DMS153 (cell line): ENCODE measurements around the gene PAQR9.

ENCODE experiments used
- DNase-seq: peaks from one replicate; lab custom pipeline; 2025; lab: John Stamatoyannopoulos, UW

Gene PAQR9

DNA sequence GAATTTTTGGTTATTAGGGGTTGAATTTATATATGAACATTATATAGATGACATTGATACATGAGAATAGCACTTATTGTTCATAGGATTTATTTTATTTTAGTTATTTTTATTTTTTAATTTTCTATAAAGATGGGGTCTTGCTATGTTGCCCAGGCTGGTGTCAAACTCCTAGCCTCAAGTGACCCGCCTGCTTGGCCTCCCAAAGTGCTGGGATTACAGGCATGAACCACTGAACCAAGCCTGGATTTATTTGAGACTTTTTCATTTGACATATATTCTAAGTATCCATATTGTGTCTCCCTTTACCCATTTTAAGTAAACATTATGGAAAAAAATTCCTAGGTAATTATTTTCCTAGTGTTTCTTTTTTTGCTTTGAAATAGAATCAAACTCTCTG is 12.5 kb downstream of the PAQR9 start:
- DNase-seq: no peak

DNA sequence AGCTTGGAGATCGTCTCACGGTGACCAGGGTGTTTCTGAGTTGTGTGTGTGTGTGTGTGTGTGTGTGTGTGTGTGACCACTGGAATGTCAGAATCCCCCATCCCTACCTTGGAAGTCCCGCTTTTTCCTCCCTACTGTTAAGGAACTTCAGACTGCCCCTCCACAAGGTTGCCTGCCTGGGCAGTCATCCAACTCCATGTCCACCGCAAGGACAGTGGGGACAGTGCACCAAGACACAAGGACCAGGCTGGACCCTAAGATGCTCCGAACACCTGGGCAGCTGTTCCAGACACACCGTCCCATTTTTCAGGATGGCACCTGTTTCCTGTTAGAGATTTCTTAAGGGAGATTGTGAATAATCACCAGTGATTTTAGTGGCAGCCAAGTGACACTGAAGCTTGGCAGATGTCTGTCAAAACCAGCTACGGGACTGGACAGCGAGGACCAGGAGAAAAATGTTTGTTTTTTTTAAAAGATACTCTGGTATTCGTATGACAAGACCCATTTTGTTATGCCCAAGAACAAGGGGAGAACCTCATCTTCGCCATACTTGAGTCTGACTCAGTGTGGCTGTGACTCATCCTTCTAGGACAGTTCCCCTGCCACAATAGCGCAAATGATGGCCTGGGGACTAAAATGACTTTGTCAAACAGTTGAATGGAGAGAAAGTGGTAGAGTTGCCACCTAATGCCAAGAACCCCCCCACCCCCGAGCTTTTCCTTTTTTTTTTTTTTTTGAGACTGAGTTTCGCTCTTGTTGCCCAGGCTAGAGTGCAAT is 15.5 kb downstream of the PAQR9 start:
- no peak for DNase-seq

DNA sequence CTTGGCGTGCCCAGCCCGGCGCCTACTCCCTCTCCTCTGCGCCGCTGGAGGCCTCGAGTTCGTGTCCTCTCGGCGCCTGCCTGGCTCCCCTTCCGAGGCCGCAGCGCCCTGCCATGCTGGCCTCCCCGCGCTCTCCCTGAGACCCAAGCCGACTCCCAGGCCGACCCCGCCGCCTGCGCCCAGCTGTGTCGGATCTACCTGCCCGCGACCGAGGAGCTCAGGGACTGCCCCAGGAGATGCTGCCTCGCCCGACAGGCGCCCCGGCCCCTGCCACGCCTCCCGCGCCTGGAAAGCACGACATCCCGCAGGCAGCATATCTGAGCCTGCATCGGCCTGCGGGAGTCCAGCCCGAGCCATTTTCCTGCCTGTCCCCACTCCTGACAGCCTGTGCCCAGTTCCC is 16.1 kb downstream of the PAQR9 start:
- no peak for DNase-seq

DNA sequence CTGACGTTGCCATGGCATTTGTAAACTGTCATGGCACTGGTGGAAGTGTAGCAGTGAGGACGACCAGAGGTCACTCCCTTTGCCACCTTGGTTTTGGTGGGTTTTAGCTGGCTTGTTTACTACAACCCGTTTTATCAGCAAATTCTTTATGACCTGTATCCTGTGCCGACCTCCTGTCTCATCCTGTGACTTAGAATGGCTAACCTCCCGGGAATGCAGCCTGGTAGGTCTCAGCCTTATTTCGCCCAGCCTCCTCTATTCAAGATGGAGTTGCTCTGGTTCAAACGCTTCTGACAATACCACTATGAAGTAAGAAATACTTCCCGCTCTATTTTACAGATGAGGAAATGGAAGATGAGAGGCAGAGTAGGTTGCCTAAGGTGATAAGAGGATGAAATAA is 16.6 kb downstream of the PAQR9 start:
- DNase-seq: no peak

DNA sequence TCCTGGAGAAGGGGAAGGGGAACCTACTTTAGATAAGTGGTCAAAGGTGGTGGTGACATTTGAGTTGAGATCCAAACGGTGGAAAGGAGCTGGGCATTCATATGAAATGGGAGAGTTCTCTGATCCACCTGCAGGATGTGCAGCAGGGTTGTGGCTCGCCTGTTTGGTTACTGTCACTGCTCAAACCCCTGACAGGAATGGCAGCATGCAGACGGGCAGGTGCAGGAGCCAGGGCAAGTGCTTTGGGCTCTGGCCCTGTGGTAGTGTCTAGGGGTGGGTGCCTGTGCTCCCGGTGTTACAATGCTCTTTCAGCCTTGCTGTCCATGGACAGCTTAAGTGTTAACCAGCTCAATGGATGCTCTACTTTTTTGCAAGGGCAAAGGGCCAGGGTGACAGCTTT is 18.5 kb downstream of the PAQR9 start:
- DNase-seq: no peak

DNA sequence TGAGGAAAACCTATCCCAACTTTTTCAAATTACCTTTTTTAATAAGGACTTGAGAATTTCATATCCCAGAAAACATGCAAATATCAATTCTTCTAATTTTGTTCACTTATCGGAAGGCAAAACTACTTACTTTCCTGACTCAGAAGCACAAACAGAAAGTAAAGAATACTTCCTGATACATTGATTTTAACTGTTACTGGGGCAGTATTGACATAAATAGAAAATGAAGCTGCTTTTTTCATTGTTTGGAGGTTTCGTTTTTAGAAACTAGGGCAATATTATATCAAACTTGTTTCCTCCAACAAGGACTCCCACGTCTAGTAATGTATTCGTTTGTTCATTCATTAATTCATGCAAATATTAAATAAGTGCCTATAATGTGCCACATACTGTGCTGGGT is 19.1 kb downstream of the PAQR9 start:
- DNase-seq: no peak

DNA sequence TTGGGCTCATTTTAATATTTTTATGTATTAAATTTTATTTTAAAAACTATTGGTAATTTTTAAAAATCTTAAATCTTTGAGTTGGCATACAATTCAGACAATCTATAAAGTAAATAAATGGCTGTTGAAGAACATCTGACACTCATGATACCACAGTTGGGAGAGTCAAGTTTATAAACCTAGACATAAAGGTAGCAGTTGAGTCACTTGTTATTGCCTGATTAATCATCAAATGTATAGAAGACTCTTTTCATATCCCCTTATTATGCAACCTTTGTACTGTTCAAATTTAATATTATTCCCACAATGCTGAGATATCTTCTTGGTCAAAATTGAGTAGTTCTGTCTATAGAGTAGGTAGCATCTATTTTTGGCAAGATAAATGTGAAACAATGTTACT is 19.6 kb downstream of the PAQR9 start:
- no peak for DNase-seq

DNA sequence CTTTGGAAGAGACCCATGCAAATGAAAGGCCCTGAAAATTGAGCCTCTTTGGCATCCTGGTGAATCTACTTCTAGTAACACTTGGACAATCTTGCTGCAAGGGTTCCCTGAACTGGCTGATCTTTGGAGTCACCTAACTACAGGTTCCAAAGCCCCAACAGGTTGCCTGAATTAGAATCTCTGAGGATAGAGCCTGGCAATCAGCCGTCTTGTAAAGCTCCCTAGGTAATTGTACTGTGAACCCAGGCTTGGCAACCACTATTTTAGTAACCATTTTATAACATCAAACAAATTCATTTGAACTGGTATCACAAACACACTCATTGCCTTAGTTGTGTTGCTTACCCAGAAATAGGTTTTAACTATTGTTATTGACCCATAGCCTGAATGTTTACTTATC is 20.1 kb downstream of the PAQR9 start:
- DNase-seq: no peak

DNA sequence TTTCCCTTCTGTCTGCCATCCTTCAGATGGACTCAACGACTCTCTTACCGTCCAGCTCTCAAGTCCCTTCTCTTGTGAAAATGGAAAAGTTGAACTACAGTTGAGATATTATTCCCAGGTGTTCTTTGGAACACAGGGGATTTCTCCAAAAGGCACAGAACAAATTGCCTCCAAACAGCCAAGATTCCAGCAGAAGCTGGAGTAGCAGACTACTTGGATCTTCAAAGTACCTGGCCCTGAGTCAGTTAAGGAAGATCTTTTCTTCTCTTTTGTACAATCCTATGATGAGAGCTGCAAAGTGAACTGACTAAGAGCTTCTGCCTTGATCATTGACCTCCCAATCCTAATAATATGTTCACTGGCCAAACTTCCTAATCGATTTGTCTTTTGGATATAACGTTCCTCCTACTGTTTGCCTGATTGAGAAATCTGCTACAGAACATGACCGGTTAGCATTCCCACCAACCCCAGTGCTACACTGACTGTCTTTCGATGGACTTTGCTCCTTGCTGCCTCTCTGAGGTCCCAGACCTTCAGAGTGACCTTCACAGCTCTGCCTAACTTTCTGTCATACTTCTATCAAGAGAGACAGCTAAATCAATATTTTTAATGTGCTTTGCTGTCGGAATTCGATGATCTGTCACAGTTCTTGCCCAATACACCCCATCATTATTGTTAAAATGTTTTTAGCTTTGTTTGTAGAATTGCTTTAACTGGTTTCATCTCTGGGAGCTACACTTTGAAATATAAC is 21.9 kb downstream of the PAQR9 start:
- DNase-seq: no peak

DNA sequence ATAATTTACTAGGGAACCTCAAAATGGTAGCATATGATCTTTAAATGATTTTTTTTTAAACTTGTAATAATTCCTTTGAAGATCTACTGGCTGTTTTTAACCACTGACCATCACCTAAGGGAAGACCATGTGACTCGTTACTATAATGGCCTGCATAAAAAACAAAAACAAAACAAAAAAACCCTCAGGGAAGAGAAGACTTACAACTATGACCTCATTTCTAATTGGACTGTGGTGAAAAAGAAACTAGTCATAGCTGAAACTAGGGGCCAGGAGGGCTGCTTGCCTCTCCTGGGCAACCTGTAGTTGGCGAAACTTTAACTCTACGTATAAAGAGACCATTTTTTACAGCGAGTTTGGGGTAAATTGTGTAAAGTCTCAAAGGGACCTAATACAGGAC is 23.0 kb downstream of the PAQR9 start:
- no peak for DNase-seq

DNA sequence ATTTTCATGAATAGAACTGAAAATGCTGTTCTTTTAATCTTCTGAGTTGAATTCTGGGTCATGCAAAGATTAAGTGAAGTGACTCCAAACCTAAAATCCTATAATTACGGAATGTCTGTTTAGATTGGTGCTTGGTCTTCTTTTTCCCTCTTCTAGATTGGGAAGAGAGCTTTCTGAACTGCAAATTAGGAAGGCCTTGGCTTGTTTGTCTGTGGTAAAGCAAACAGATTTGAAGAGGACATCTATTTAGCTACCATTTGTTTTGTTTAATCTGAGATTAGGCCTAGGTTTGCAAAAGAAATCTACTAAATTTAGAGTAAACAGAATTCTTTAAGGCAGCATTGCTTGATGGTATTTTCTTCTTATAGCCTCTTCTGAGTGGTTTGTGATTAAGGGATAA is 23.5 kb downstream of the PAQR9 start:
- no peak for DNase-seq

DNA sequence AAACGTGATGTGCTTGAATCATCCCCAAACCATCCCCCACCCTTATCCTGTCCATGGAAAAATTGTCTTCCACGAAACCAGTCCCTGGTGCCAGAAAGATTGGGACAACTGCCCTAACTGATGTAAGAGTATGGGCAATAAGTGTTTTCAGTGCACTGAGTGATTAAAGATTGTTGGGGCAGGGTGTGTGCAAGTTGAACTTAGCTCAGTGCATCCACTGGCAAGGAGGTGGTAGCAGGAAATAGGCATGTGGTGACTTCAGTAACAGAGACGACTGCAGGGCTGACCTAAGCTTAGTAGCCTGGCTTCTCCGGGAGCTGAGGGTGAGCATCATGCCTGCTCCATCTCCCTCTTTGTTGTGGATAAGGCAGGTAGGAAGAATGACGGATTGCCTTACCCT is 27.5 kb downstream of the PAQR9 start:
- DNase-seq: no peak

DNA sequence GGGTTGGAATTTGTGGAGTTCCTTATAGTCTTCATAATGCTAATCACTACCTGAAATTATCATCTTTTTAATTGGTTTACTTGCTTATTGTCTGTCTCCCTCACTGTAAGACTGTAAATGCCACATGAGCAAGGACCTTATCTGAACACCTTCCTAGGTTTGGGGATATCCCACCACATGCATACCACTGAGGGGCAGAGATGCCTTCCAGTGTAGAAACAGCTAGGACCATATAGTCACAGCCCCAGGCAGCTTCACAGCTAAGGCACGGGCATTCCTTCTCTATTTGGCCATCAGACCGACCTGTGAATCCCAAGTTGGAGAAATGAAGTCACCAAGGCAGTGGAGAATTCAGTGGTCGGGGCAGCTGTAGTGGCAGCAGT is 28.6 kb downstream of the PAQR9 start:
- DNase-seq: no peak

DNA sequence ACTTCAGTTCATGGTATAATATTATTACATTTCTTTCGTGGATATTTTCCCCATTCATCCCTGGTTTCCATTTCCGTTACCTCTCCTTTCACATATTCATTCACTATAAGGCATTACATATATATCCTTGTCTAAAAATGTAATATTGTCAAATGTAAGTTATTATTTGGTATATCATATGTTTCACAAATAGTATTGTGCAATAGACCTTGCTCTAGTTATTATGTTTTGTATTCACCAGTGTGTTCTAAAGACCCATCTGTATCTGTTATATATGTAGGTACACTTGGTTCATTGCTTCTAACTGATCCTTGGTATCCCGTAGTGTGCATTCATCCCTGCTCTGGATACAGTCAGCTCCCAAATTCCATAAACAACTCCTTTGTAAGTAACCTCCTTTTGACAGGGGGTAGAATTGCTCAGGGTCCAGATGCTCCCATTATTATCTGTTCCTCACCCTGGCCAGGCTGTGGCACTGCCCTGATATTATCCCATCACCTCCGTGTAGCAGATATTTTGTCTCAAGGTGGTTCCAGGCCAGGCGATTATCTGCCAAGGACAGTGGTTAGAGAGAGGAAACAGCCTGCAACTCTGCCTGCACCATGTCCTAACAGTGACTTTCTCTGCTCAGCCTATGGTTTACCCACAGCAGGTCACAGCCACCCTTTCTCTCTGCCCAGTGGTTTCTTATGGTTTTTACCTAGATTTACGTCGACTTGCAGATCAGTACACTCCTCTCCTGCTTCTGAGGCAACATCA is 29.2 kb downstream of the PAQR9 start:
- no peak for DNase-seq

DNA sequence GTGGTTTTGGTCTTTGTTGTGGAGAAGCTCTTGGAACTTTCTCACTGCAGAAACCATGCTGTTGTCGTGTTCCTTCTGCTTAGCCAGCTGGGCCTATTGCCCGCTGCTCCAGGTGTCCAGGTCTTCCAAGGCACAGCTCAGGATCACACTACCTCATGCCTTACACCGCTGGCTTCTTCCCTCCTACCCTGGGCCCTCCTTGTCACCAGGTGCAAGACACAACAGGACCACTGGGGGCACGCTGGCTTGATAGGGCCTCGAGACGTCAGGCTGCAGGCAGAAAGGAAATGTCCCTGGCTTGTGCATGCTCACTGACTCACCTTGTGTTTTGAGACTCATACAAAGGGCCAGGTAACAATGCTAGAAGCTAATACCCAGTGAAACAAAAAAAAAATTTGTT is 32.3 kb downstream of the PAQR9 start:
- no peak for DNase-seq

DNA sequence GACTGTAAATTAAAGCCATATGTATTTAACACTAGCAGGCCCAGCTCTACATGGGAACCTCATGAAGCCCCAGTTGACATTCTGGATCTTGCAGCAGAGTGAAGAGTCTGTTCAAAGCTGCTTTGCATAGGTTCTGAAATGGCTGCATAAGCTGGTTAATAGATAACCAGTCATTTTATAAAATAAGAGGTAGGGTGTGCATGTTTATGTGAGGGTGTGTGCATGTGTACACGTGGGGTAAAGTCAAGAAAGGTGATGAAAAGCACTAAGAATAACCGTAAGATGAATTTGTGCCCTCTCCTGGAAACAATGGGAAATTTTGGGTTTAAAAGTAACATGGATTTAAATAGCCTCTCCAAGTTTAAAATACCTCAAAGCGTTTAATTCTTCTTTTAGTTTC is 33.0 kb downstream of the PAQR9 start:
- no peak for DNase-seq

DNA sequence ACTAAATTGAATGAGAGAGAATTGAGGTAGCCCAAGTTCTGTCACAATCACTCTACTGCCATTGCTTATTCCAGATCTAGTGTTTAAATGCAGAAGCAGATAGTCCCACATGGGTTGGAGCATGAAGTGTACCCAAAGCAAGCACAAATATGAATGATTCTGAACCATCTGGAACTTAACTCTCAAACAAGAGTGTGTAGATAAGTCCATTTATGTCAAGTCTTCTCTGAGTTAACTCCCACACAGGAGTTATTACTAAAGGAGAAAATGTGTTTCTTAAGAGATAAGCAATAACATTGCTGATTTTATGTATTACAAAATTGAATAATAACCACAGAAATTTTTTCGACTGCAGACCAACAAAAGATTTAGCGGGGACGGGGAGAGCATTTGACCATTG is 33.6 kb downstream of the PAQR9 start:
- DNase-seq: no peak

DNA sequence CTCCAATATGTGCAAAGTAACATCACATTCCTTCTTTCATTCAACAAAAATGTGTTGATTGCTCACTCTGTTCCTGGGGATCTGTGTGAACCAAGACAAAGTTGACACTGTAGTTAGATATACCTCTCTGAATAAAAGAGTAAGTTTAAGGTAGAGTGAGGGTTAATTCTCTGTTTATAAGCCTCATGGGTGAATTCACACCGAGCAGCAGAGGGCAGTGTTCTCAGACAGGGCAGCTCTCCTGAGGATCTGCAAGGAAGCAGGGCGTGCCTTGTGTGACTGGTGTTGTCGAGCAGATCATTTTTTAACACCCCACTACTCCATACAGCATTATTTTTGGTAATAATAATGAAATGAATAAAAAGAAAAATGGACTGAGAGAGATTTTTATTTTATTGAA is 34.4 kb downstream of the PAQR9 start:
- peak; percentile 57 for DNase-seq

DNA sequence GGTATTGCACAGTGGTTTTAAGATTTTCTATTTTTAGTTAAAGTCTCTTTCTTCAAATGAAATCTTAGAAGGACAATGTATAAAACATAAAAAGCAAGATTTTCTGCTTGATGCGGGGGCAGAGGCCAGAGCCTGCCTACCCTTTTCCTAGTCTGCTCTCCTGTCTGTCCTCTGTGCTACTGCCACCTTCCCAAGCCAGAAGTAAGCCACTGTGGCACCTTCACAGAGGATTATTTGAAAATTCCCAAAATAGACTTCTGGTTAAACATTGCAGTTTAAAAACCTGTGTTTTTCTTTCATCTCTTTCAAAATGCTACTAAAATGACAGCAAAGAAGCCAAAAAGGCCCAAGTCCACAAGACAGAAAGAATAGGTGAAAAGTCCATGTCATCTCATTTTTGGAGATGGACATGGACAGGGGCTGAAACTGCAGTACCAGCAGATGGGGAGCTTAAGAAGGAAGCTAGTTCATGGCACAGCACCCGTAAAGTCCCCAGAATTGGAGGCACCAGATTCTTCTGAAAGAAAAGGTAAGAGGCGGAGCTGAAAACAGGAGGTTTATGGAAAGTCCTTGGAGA is 37.0 kb downstream of the PAQR9 start:
- no peak for DNase-seq

DNA sequence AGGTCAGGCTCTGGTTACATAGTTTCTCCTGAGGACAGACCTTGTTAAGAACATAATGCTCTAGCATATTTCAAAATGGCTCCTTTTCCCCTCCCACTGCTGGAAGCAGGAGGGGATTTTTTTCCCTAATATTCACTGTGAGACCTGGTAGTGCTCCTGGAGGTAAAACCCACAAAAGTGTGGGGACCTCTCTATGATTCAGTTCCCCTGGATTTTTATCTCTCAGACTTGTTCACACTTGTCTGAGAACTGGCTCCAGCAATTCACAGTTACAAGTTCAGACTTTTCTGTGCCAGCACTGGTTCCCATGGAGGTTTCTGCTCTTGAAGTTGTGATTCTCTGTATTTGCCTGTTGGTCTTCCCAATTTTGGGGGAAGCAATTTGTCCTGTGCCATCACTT is 38.3 kb downstream of the PAQR9 start:
- DNase-seq: no peak

DNA sequence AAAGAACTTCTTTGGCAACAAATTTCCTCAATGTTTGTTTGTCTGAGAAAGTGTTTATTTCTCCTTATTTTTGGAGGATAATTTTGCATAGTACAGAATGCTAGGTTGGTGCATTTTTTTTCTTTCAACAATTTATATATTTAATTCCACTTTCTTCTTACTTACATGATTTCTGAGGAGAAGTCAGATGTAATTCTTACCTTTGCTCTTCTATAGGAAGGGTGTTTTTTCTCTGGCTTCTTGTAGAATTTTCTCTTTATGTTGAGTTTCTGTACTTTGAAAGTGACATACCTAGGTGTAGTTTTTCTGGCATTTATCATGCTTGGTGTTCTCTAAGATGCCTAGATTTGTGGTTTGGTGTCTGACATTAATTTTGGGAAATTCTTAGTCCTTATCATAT is 39.8 kb downstream of the PAQR9 start:
- DNase-seq: no peak

DNA sequence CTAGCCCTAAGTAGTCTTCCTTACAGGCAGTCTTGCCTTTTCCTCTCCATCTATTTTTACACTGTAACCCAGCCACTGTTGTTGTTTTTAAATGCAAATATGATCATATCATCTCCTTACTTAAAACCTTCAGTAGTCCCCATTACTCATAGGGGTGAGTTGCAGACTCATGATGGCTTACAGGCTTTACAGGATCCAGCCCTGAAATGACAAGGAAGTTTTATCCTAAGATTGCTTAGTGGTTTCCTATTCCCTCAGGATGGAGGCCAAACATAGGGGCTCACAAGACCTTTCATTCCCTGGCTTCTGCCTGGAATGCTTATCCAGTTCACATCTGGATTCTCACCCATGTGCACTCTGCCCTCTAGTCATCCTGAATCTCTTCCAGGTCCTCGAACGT is 46.9 kb downstream of the PAQR9 start:
- no peak for DNase-seq

DNA sequence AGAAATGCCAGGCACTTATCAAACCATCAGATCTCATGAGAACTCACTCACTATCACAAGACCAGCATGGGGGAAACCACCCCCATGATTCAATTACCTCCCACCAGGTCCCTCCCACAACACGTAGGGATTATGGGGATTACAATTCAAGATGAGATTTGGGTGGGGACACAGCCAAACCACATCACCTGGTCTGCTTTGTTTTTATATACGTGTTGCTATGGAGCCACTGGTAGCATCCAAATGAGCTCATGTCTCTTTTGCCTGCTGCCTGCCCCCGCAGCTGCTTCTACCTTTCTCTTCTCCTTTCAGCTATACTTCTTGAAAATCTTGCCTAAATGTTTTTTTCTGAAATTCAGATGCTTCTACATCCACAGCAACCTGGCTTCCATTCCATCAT is 47.8 kb downstream of the PAQR9 start:
- no peak for DNase-seq
